Measurements from ENCODE around the gene THAP6.

GRCh38 chr4:75525086-75525485 lies 10.8 kb downstream of the THAP6 start:
- TF ChIP-seq POLR2A (IDR thresholded peaks at IDR 0.05) (no peak), CTCF (IDR thresholded peaks at IDR 0.05 in 4 of 5, conservative IDR thresholded peaks at IDR 0.05 in 1 of 5) (no peak)
